ENCODE results near the gene UNC45A. TPM values are rescaled to one million over a fixed set of nuclear protein-coding genes. Genes with fewer than 3 reads are reported as not detected.
A peak's percentile ranks its signal among the peaks of the same experiment; 100 is the strongest.

The UNC45A gene
- total and polyA plus RNA-seq, 2 of the 4 experiments (the other 2 are of a cell fraction): 68.9 to 100 TPM

DNA sequence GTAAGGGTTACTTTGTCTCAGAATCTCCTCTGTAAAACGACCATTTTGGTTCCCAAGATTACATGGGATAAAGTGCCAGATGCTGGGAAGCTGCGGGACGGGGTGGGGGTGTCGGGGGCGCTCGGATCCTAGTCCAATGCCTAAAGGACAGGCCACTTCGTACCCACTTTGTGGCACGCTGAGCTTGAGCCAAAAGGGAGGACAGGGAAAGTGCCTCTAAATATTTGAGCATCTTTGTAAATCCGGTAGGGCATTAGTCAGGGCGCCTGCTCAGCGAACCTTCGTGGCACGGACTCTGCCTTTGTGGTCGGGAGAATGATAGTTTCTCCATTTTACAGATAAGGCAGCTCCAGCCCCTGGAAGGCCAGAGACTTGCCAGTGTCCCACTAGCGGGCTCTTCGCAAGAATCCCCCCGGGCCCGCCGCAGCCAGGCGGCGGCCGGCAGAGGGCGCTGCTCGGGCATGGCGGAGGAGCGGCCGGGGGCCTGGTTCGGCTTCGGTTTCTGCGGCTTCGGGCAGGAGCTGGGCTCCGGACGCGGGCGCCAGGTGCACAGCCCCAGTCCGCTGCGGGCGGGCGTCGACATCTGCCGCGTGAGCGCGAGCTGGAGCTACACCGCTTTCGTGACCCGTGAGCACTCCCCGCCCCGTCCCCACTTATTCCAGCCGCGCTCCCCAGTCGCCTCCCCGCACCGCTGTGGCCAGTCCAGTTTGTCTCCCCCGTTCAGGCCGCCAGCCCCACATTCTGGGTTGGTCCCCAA, 21.4 kb downstream of the UNC45A start:
- Histone ChIP-seq H4K91ac (ENCODE audit: insufficient read depth, low read depth, low read length) (peak overlapping the region; percentile 36; the same call in 1 of the 2 replicates), H2BK5ac (ENCODE audit: low read depth, low read length, poor library complexity, severe bottlenecking) (no peak overlapping the region), H3K79me1 (ENCODE audit: low read depth in 1 of 2, low read length in 2 of 2) (peaks cover 6 to 27% of the 10 kb centered on the region in 2 experiments; a peak in 3 of 4 replicates), H4K20me1 (ENCODE audit: insufficient read depth, low read length) (no peaks in the 10 kb centered on the region; the same call in 1 of the 2 replicates), H3K23ac (ENCODE audit: low read depth, low read length) (peak overlapping the region; percentile 79; the same call in 1 of the 2 replicates), H3K4me3 (ENCODE audit: insufficient read depth, low read depth, low read length) (peak overlapping the region; percentile 64), H3K18ac (ENCODE audit: low read depth, low read length) (no peak overlapping the region), H3K4ac (ENCODE audit: low read depth, low read length) (peak overlapping the region; percentile 41), H3K56ac (ENCODE audit: extremely low read depth, insufficient read depth, low read length) (no peak overlapping the region), H2BK15ac (ENCODE audit: low read depth, low read length) (no peak overlapping the region), H3K4me1 (ENCODE audit: control insufficient read depth, insufficient read depth, low read length) (peaks cover 6% of the 10 kb centered on the region), H2BK120ac (ENCODE audit: low read depth, low read length) (no peak overlapping the region), H3K27me3 (ENCODE audit: control insufficient read depth, insufficient read depth, low read length) (no peaks in the 10 kb centered on the region), H4K5ac (ENCODE audit: low read depth, low read length) (no peak overlapping the region), H2AK9ac (replicated peaks; ENCODE audit: low read depth, low read length, poor library complexity) (peak overlapping the region; percentile 60), H4K8ac (ENCODE audit: low read depth in 2 of 2, low read length in 2 of 2) (peak overlapping the region; percentile 29 to 60; a peak in 3 of 4 replicates), H3K9me3 (ENCODE audit: control insufficient read depth, insufficient read depth, low read length) (no peaks in the 10 kb centered on the region), H3K4me2 (ENCODE audit: low read depth, low read length) (peak overlapping the region; percentile 72), H2BK20ac (ENCODE audit: low read depth, low read length) (no peak overlapping the region), H2AFZ (replicated peaks; ENCODE audit: low read length, poor library complexity) (peak overlapping the region; percentile 90), H3K9ac (ENCODE audit: low read depth, low read length) (peak overlapping the region; percentile 51), H3K14ac (replicated peaks; ENCODE audit: low read depth, low read length) (no peak overlapping the region), H3K27ac (ENCODE audit: insufficient read depth, low read length) (no peak overlapping the region; the same call in 1 of the 2 replicates), H2AK5ac (ENCODE audit: low read depth, low read length) (peak overlapping the region; percentile 33; the same call in 1 of the 2 replicates), H3K36me3 (ENCODE audit: control insufficient read depth, insufficient read depth, low read length) (peaks cover 35% of the 10 kb centered on the region), H3K9me1 (ENCODE audit: insufficient read depth, low read length) (no peaks in the 10 kb centered on the region)
- POLR2A ChIA-PET (ENCODE audit: unreplicated experiment): interaction anchor here (0.6 kb wide), 1 partner anchor 25 kb away, joined by 4 read pairs; no protein-coding TSS in a partner anchor
- WGBS, 2 experiments (ENCODE audit: extremely low coverage in 2 of 2, insufficient read length in 1 of 2): 11% methylated on average over 30 of the region's 56 CpGs; no CpG with 5 or more reads in 1 of the 2 experiments
- intact Hi-C loops (cut with micrococcal nuclease): loop anchor here (1.0 to 2.0 kb wide), 4 partner anchors 38 to 315 kb away; partner anchors contain the start of gene PRC1
- dilution Hi-C loops (cut with HindIII; ENCODE audit: low sequenced_read_pairs, unreplicated experiment): no loop called here
- no TSS peak for BruUV-seq (replicated peaks)
- peak; percentile 70 for DNase-seq
- peak; percentile 46 for ATAC-seq (ENCODE audit: low read depth)
- in situ Hi-C loops (cut with MboI; ENCODE audit: low sequenced_read_pairs): loop anchor here (10.0 kb wide), 1 partner anchor 318 kb away; no protein-coding TSS in a partner anchor
- CTCF ChIA-PET: interaction anchor here (0.6 to 2.6 kb wide), 14 partner anchors 10 to 604 kb away, joined by 3 to 10 read pairs (median 5); partner anchors contain the start of gene UNC45A
- TF ChIP-seq SMC3 (IDR thresholded peaks at IDR 0.05; ENCODE audit: low read depth, low read length) (peak; percentile 79), RFX5 (IDR thresholded peaks at IDR 0.05; ENCODE audit: low read depth, low read length) (no peak), MXI1 (IDR thresholded peaks at IDR 0.05; ENCODE audit: borderline replicate concordance, low read depth, low read length) (peak; percentile 43; the same call in 1 of the 2 replicates), MAZ (IDR thresholded peaks at IDR 0.05; ENCODE audit: borderline replicate concordance, low read depth, low read length) (peak; percentile 84; the same call in 1 of the 2 replicates), POLR2A (IDR thresholded peaks at IDR 0.05; ENCODE audit: low read depth, low read length) (peak; percentile 46; the same call in 1 of the 2 replicates), FOS (IDR thresholded peaks at IDR 0.05; ENCODE audit: low read depth, low read length) (no peak), CEBPB (IDR thresholded peaks at IDR 0.05; ENCODE audit: low read depth, low read length) (no peak), RCOR1 (IDR thresholded peaks at IDR 0.05; ENCODE audit: insufficient replicate concordance, low read length) (no peak), BHLHE40 (IDR thresholded peaks at IDR 0.05; ENCODE audit: low read depth, low read length) (no peak), MAFK (IDR thresholded peaks at IDR 0.05; ENCODE audit: low read depth, low read length) (no peak)
- TF ChIP-seq, protein P1, sequence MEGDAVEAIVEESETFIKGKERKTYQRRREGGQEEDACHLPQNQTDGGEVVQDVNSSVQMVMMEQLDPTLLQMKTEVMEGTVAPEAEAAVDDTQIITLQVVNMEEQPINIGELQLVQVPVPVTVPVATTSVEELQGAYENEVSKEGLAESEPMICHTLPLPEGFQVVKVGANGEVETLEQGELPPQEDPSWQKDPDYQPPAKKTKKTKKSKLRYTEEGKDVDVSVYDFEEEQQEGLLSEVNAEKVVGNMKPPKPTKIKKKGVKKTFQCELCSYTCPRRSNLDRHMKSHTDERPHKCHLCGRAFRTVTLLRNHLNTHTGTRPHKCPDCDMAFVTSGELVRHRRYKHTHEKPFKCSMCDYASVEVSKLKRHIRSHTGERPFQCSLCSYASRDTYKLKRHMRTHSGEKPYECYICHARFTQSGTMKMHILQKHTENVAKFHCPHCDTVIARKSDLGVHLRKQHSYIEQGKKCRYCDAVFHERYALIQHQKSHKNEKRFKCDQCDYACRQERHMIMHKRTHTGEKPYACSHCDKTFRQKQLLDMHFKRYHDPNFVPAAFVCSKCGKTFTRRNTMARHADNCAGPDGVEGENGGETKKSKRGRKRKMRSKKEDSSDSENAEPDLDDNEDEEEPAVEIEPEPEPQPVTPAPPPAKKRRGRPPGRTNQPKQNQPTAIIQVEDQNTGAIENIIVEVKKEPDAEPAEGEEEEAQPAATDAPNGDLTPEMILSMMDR (conservative IDR thresholded peaks at IDR 0.05; ENCODE audit: low read depth, low read length): peak; percentile 92
- TF ChIP-seq, protein P2, sequence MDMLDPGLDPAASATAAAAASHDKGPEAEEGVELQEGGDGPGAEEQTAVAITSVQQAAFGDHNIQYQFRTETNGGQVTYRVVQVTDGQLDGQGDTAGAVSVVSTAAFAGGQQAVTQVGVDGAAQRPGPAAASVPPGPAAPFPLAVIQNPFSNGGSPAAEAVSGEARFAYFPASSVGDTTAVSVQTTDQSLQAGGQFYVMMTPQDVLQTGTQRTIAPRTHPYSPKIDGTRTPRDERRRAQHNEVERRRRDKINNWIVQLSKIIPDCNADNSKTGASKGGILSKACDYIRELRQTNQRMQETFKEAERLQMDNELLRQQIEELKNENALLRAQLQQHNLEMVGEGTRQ (IDR thresholded peaks at IDR 0.05; ENCODE audit: low read depth, low read length): no peak
- TF ChIP-seq, protein P3, sequence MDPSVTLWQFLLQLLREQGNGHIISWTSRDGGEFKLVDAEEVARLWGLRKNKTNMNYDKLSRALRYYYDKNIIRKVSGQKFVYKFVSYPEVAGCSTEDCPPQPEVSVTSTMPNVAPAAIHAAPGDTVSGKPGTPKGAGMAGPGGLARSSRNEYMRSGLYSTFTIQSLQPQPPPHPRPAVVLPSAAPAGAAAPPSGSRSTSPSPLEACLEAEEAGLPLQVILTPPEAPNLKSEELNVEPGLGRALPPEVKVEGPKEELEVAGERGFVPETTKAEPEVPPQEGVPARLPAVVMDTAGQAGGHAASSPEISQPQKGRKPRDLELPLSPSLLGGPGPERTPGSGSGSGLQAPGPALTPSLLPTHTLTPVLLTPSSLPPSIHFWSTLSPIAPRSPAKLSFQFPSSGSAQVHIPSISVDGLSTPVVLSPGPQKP (IDR thresholded peaks at IDR 0.05; ENCODE audit: borderline replicate concordance, low read depth, low read length): no peak

All from IMR-90 (cell line).